Nephron progenitor cell (in vitro differentiated cells): ENCODE measurements around the gene SPRYD3.

Experiments
- DNase-seq: peaks from one replicate; pipeline ENCODE4 v3.0.0; 2021
- H3K27ac Mint-ChIP-seq: 2 replicates; pipeline ENCODE4 v1.8.0; 2021; ENCODE audit warnings: mild to moderate bottlenecking, moderate library complexity, mixed read lengths
- H3K27me3 Mint-ChIP-seq: 2 replicates; pipeline ENCODE4 v1.8.0; 2021; ENCODE audit warnings: mild to moderate bottlenecking, low read depth, mixed read lengths; ENCODE audit not compliant: poor library complexity
- H3K36me3 Mint-ChIP-seq: 2 replicates; pipeline ENCODE4 v1.8.0; 2021; ENCODE audit warnings: low read depth, mixed read lengths
- H3K4me1 Mint-ChIP-seq: 2 replicates; pipeline ENCODE4 v1.8.0; 2021; ENCODE audit warnings: mixed read lengths
- H3K4me3 Mint-ChIP-seq: 2 replicates; pipeline ENCODE4 v1.8.0; 2021; ENCODE audit warnings: mild to moderate bottlenecking, moderate library complexity, mixed read lengths
- H3K9me3 Mint-ChIP-seq: 2 replicates; pipeline ENCODE4 v1.8.0; 2021; ENCODE audit warnings: mild to moderate bottlenecking, moderate library complexity, mixed read lengths
- TF ChIP-seq, protein P1 (sequence below): fragments of 200-600 bp; sonication (generic); IDR thresholded peaks from 2 replicates; pipeline ENCODE4 v1.5.0; 2021; ENCODE audit warnings: antibody characterized with exemption

SPRYD3 gene

GRCh38 chr12:53050426-53051057 is 28.6 kb downstream of the SPRYD3 start:
- DNase-seq, result no peak
- Mint-ChIP-seq H3K27ac (peak overlapping the region; percentile 68), H3K4me3 (peak overlapping the region; percentile 82), H3K4me1 (peaks cover 79% of the 10 kb centered on the region), H3K36me3 (no peaks in the 10 kb centered on the region), H3K9me3 (no peaks in the 10 kb centered on the region), H3K27me3 (peaks cover 4% of the 10 kb centered on the region)
- TF ChIP-seq, protein P1, sequence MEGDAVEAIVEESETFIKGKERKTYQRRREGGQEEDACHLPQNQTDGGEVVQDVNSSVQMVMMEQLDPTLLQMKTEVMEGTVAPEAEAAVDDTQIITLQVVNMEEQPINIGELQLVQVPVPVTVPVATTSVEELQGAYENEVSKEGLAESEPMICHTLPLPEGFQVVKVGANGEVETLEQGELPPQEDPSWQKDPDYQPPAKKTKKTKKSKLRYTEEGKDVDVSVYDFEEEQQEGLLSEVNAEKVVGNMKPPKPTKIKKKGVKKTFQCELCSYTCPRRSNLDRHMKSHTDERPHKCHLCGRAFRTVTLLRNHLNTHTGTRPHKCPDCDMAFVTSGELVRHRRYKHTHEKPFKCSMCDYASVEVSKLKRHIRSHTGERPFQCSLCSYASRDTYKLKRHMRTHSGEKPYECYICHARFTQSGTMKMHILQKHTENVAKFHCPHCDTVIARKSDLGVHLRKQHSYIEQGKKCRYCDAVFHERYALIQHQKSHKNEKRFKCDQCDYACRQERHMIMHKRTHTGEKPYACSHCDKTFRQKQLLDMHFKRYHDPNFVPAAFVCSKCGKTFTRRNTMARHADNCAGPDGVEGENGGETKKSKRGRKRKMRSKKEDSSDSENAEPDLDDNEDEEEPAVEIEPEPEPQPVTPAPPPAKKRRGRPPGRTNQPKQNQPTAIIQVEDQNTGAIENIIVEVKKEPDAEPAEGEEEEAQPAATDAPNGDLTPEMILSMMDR, result no peak

- H3K4me1 Mint-ChIP-seq, result peaks cover 80% of the 10 kb centered on the region
- TF ChIP-seq, protein P1, result no peak
- peaks cover 7% of the 10 kb centered on the region for H3K27me3 Mint-ChIP-seq
- H3K4me3 Mint-ChIP-seq, result peak within 1 kb of the TSS; percentile 82
- H3K9me3 Mint-ChIP-seq, result no peaks in the 10 kb centered on the region
- peak; percentile 69 for DNase-seq
- H3K27ac Mint-ChIP-seq, result peak within 1 kb of the TSS; percentile 99
- peaks cover 1% of the 10 kb centered on the region for H3K36me3 Mint-ChIP-seq
These were observed 29.4 kb downstream of the SPRYD3 start, which contains the start of gene TNS2 for GRCh38 chr12:53049571-53050318. Gene TNS2, plus strand, starts transcription at chr12:53050065. Its CDS starts 121 bp downstream, at chr12:53050186.

DNA sequence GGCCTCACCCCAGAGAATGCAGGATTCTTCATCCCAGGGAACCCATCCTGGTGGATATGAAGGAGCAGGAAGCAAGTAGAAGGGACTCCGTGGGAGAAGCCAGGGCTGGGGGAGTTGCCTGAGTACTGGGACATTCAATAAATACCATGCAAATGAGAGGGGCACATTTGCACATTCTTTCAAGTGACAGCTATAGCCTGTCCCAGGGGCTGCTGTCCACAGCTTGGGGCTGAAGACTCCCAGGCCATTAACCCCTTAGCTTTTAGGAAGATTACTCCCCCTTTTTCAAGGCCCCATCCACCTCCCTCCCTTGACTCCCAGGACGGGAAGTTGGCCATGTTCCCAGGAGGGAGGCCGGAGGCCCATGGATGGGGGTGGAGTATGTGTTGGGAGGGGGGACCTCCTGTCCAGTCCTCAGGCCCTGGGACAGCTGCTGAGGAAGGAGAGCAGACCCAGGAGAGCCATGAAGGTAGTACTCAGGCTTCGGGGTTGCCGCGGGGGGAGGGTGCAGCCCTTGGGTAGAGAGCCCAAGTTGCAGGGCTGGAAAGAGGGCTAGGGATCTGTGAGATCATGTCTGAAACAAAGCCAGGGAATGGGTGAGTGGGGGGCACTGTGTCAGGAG is 30.3 kb downstream of the SPRYD3 start:
- TF ChIP-seq, protein P1, result no peak
- Mint-ChIP-seq H3K27me3 (peaks cover 4% of the 10 kb centered on the region), H3K9me3 (no peaks in the 10 kb centered on the region), H3K36me3 (peaks cover 4% of the 10 kb centered on the region), H3K4me1 (peaks cover 84% of the 10 kb centered on the region), H3K4me3 (peak overlapping the region; percentile 82), H3K27ac (peak overlapping the region; percentile 99)
- DNase-seq, result peak; percentile 51

- DNase-seq, result no peak
- Mint-ChIP-seq H3K27ac (peak overlapping the region; percentile 99), H3K27me3 (peaks cover 3% of the 10 kb centered on the region), H3K36me3 (peaks cover 4% of the 10 kb centered on the region), H3K4me1 (peaks cover 79% of the 10 kb centered on the region), H3K4me3 (peak overlapping the region; percentile 82), H3K9me3 (no peaks in the 10 kb centered on the region)
- TF ChIP-seq, protein P1, result no peak
These were observed 31.0 kb downstream of the SPRYD3 start for GRCh38 chr12:53048033-53048779.

DNA sequence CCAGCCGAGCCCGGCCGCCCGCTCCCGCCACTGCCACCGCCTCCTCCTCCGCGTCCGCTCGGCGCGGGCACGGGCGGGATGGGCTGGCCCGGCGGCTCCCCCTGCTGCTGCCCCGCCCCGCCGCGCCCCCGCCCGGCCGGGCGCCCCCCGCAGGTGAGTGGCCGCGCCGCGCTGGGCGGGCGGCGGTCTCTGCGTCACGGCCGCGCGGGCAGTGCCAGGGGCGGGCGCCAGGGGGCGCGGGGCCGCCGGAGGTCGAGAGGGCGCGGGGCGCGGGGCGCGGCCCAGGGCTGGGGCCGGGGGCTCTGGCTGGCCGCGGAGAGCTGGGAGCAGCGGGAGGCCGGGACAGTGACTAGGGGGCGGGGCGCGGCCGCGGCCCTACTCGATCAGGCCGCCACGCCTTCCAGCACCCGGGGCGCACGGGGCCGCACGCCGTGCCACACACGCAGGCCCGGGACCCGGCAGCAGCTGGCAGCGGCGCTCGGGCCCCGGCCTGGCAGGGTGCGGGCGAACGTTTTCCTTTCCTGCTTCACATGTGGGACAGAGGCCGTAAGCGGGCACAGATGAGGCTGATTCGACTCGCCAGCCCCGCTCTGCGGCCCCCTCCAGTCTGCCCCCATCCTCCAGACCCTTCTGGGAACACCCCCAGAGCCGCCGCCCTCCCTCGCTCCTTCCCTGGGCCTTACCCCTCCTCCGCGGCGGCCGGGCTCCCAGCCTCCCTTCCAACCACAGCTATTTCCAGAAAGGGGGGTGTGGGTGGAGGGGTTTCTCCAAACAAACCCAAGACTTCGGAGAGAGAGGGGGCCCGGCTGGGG is 31.8 kb downstream of the SPRYD3 start:
- peak overlapping the region; percentile 70 for H3K4me3 Mint-ChIP-seq
- peaks cover 12% of the 10 kb centered on the region for H3K36me3 Mint-ChIP-seq
- H3K27ac Mint-ChIP-seq, result peak overlapping the region; percentile 85
- no peaks in the 10 kb centered on the region for H3K9me3 Mint-ChIP-seq
- TF ChIP-seq, protein P1, result no peak
- peaks cover 3% of the 10 kb centered on the region for H3K27me3 Mint-ChIP-seq
- H3K4me1 Mint-ChIP-seq, result peaks cover 85% of the 10 kb centered on the region
- DNase-seq, result peak; percentile 85
